Adrenal gland (tissue), 5 donors: Measurements from ENCODE around the gene CRELD2.

Source experiments
- CTCF ChIP-seq, 6 experiments: fragments of 450-650 bp in 4 of 6; fragments of 200-600 bp in 2 of 6; sonication (generic) in 1 of 6; IDR thresholded peaks; 1 replicate in 5 of 6; 2 replicates in 1 of 6; pipeline versions ENCODE4 v1.5.1 to v1.8.0; 2016 to 2021; ENCODE audit warnings: antibody characterized with exemption in 6 of 6, mild to moderate bottlenecking in 2 of 6, moderate library complexity in 1 of 6
- POLR2A ChIP-seq, 2 donors: fragments of 450-650 bp; IDR thresholded peaks; one replicate each; pipeline ENCODE4 v1.6.1; 2017; ENCODE audit warnings: antibody characterized with exemption in 2 of 2, mild to moderate bottlenecking in 2 of 2, moderate library complexity in 1 of 2
- donor health status: DM: no; HTN: no; CAD: no.

DNA sequence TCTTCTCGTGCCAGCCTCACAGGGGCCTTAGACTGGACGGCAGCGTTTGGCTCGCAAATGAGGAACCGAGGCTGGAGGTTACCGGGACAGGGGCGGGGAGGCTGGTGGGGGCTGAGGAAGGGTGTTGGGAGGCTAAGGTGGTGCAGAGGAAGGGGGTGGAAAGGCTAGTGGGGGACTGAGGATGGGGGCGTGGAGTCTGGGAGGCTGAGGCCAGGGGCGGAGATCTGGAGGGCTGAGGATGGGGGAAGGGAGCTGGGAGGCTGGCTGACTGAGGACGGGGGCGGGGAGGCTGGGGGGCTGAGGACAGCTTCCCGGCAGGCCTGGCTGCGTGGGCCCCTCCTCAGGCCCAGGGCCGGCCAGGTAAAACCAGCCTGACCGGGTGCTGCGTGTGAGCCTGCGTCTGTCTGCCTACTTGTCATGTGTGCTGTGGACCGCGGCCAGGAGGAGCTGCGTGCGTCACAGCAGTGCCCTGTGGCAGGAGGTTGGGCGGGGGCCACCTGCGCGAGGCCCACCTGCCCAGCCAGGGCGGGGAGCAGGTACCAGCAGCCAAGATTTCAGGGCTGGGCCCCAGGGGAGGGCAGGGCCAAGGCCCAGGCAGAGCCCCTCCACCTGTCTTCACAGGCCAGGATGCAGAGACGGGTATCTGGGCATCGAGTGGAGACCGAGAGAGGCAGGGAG lies 32.7 kb downstream of the CRELD2 start:
- TF ChIP-seq POLR2A (IDR thresholded peaks at IDR 0.05) (no peak), CTCF (IDR thresholded peaks at IDR 0.05) (no peak)
